ENCODE measurements around the gene HTR4. TPM values are rescaled to one million over a fixed set of nuclear protein-coding genes. Genes with fewer than 3 reads are reported as not detected.

Gene HTR4
- total RNA-seq, 4 donors from 2014 or later = 0.34 to 1.6 TPM; not detected in 2

- DNase-seq (ENCODE audit: low spot score in 2 of 2) = no peak
- Histone ChIP-seq H3K36me3 (no peaks in the 10 kb centered on the region), H3K4me3 (no peak overlapping the region), H3K27me3 (peaks cover 11% of the 10 kb centered on the region), H3K9me3 (no peaks in the 10 kb centered on the region), H3K27ac (no peak overlapping the region), H3K4me1 (no peaks in the 10 kb centered on the region)
- TF ChIP-seq EP300 (IDR thresholded peaks at IDR 0.05) = no peak
- TF ChIP-seq POLR2AphosphoS5 (IDR thresholded peaks at IDR 0.05) = no peak
- TF ChIP-seq POLR2A (IDR thresholded peaks at IDR 0.05) = no peak
- TF ChIP-seq CTCF (IDR thresholded peaks at IDR 0.05) = no peak
- 66% methylated on average over 4 of the region's 4 CpGs for WGBS
Measured at GRCh38 chr5:148641735-148642134, 12.6 kb downstream of the HTR4 start.

GRCh38 chr5:148640471-148640870 lies 13.9 kb downstream of the HTR4 start:
- peaks cover 11% of the 10 kb centered on the region for H3K27me3 ChIP-seq
- no peaks in the 10 kb centered on the region for H3K36me3 ChIP-seq
- TF ChIP-seq EP300 (IDR thresholded peaks at IDR 0.05) = no peak
- TF ChIP-seq CTCF (IDR thresholded peaks at IDR 0.05) = no peak
- no peak for TF ChIP-seq POLR2A (IDR thresholded peaks at IDR 0.05)
- TF ChIP-seq POLR2AphosphoS5 (IDR thresholded peaks at IDR 0.05) = no peak
- no peak for DNase-seq (ENCODE audit: low spot score in 2 of 2)
- H3K9me3 ChIP-seq = no peaks in the 10 kb centered on the region
- no peak overlapping the region for H3K27ac ChIP-seq
- H3K4me1 ChIP-seq = no peaks in the 10 kb centered on the region
- H3K4me3 ChIP-seq = no peak overlapping the region

- no peaks in the 10 kb centered on the region for H3K9me3 ChIP-seq
- peaks cover 11% of the 10 kb centered on the region for H3K27me3 ChIP-seq
- TF ChIP-seq POLR2AphosphoS5 (IDR thresholded peaks at IDR 0.05) (no peak), CTCF (IDR thresholded peaks at IDR 0.05) (no peak), POLR2A (IDR thresholded peaks at IDR 0.05) (no peak), EP300 (IDR thresholded peaks at IDR 0.05) (no peak)
- DNase-seq (ENCODE audit: low spot score in 2 of 2) = no peak
- H3K4me1 ChIP-seq = no peaks in the 10 kb centered on the region
- H3K36me3 ChIP-seq = no peaks in the 10 kb centered on the region
- H3K4me3 ChIP-seq = no peak overlapping the region
- WGBS = 71% methylated on average over 2 of the region's 2 CpGs
- H3K27ac ChIP-seq = no peak overlapping the region
Measured at GRCh38 chr5:148639081-148639480, 15.2 kb downstream of the HTR4 start.

- 67% methylated on average over 3 of the region's 3 CpGs for WGBS
- H3K9me3 ChIP-seq = no peaks in the 10 kb centered on the region
- peaks cover 11% of the 10 kb centered on the region for H3K27me3 ChIP-seq
- H3K4me3 ChIP-seq = no peak overlapping the region
- DNase-seq (ENCODE audit: low spot score in 2 of 2) = no peak
- no peak for TF ChIP-seq POLR2AphosphoS5 (IDR thresholded peaks at IDR 0.05)
- TF ChIP-seq EP300 (IDR thresholded peaks at IDR 0.05) = no peak
- no peaks in the 10 kb centered on the region for H3K4me1 ChIP-seq
- H3K27ac ChIP-seq = no peak overlapping the region
- H3K36me3 ChIP-seq = no peaks in the 10 kb centered on the region
Measured at GRCh38 chr5:148636353-148636752, 18.0 kb downstream of the HTR4 start.

DNA sequence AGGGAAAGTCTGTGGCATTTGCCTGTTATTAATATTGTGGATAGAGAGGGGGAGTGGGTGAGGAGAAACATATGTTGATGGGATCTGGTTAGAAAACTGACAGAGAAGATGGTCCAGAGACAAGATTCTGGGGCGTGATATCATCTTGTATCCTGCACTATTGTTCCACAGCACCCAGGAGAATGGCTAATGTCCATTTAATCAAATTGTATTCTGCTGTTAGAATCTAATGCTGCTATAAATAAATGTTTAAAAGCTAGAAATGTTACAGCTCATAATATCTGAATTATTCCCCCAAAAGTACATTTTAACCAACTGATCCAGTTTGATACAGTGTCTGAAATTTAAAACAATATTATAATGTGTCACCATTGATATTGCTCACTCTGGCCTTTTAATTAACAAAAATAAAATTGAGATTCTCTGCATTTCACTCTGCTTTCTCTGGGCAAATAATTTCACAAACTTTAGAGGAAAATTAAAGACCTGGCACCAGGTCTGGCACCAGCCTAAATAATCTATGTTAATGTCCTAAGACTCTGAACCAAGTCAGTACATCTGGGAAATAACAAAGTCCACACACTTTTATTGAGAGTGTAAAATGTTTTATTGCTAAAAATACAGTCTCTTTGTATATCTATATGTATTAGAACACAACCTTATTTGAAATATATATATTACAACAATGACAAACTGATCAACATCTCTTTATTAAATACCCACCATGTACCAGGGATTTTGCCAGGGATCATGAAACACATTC lies 18.8 kb downstream of the HTR4 start:
- Histone ChIP-seq H3K36me3 (no peaks in the 10 kb centered on the region), H3K27ac (no peak overlapping the region), H3K27me3 (peaks cover 11% of the 10 kb centered on the region), H3K4me1 (no peaks in the 10 kb centered on the region), H3K4me3 (no peak overlapping the region), H3K9me3 (no peaks in the 10 kb centered on the region)
- TF ChIP-seq POLR2A (IDR thresholded peaks at IDR 0.05) (no peak), EP300 (IDR thresholded peaks at IDR 0.05) (no peak), POLR2AphosphoS5 (IDR thresholded peaks at IDR 0.05) (no peak), CTCF (IDR thresholded peaks at IDR 0.05) (no peak)
- DNase-seq (ENCODE audit: low spot score in 2 of 2) = no peak
- 76% methylated on average over 1 of the region's 1 CpG for WGBS

- WGBS = 100% methylated on average over 1 of the region's 1 CpG
- H3K9me3 ChIP-seq = no peaks in the 10 kb centered on the region
- H3K36me3 ChIP-seq = no peaks in the 10 kb centered on the region
- H3K4me3 ChIP-seq = no peak overlapping the region
- TF ChIP-seq POLR2AphosphoS5 (IDR thresholded peaks at IDR 0.05) = no peak
- no peak for TF ChIP-seq CTCF (IDR thresholded peaks at IDR 0.05)
- TF ChIP-seq POLR2A (IDR thresholded peaks at IDR 0.05) = no peak
- TF ChIP-seq EP300 (IDR thresholded peaks at IDR 0.05) = no peak
- no peak for DNase-seq (ENCODE audit: low spot score in 2 of 2)
- H3K4me1 ChIP-seq = no peaks in the 10 kb centered on the region
- no peaks in the 10 kb centered on the region for H3K27me3 ChIP-seq
- no peak overlapping the region for H3K27ac ChIP-seq
Measured at GRCh38 chr5:148633067-148633377, 21.3 kb downstream of the HTR4 start.
